HG03571 (cell line): Measurements from ENCODE around the gene SIGLEC5.

Experiments used
- ATAC-seq: cut with Tn5 transposase; IDR thresholded peaks from one replicate; pipeline ENCODE4 v1.9.1; 2021; ENCODE audit not compliant: unreplicated experiment

The SIGLEC5 gene

DNA sequence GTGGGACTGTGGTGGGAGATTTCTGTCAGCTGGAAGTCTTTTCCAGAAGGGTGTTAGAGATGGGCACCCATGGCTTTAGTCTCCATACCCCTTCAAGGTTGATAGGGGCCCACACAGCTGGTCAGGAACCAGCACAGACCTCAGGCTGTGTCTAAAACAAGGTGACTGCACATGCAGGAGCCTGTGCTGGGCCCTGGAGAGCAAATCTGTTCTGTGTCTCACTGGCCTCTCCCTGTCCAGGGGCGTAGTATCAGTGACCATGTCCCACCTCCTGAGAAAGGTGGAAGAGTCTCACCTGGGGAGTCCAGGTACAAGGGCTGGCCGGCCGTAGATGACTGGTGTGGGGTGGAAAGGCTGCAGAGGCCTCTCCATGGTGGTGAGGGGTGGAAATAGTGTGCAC, 39.8 kb downstream of the SIGLEC5 start:
- no peak for ATAC-seq

DNA sequence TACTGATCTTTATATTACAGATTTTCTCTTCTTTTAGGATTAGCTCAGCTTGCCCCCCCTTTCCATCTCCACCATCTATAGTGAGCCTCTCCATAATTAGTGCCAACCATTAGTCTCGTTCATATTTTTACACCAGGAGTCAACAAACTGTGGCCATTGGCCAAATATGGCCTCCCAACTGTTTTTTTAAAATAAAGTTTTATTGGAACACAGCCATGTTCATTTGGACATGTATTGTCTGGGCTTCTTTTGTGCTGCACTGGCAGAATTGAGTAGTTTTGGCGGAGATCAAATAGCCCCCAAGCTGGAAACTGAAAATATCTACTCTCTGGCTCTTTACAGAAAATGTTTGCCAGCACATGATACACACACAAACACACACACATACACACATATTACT, 40.7 kb downstream of the SIGLEC5 start:
- no peak for ATAC-seq

DNA sequence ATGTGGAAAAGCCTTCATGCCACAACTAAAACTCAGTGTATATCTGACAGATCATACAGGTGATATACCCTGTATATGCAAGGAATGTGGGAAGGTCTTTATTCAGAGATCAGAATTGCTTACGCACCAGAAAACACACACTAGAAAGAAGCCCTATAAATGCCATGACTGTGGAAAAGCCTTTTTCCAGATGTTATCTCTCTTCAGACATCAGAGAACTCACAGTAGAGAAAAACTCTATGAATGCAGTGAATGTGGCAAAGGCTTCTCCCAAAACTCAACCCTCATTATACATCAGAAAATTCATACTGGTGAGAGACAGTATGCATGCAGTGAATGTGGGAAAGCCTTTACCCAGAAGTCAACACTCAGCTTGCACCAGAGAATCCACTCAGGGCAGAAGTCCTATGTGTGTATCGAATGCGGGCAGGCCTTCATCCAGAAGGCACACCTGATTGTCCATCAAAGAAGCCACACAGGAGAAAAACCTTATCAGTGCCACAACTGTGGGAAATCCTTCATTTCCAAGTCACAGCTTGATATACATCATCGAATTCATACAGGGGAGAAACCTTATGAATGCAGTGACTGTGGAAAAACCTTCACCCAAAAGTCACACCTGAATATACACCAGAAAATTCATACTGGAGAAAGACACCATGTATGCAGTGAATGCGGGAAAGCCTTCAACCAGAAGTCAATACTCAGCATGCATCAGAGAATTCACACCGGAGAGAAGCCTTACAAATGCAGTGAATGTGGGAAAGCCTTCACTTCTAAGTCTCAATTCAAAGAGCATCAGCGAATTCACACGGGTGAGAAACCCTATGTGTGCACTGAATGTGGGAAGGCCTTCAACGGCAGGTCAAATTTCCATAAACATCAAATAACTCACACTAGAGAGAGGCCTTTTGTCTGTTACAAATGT, 42.7 kb downstream of the SIGLEC5 start:
- ATAC-seq, result no peak

DNA sequence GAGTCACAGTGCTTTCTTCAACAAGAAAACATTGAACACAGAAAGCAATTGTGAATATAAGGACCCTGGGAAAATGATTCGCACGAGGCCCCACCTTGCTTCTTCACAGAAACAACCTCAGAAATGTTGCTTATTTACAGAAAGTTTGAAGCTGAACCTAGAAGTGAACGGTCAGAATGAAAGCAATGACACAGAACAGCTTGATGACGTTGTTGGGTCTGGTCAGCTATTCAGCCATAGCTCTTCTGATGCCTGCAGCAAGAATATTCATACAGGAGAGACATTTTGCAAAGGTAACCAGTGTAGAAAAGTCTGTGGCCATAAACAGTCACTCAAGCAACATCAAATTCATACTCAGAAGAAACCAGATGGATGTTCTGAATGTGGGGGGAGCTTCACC, 43.4 kb downstream of the SIGLEC5 start:
- ATAC-seq, result no peak

DNA sequence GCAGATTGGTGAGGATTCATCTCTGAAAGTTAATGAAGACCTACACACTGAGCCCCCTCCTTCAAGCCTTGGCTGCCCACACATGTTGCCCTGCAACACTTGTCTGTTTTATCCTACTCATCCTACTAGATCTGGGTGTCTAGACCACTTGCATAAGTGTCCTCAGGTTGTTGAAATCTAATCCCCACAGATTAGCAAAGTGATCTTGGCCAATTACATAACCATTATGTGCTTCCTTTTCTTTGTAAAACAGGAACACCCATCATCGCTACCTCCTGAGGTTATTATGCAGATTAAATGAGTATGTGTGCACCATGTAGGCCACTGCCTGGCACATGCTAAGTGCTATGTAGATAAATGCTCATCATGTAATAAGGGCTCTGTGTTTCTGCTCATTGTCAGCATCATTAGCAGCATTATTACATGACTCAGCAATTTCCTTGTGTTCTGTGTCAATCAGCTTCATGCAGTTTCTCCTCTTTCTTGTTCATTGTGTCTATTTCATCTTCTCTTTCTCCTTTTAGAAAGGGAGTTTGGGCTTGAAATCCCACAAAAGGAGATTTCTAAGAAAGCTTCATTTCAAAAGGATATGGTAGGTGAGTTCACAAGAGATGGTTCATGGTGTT, 44.0 kb downstream of the SIGLEC5 start:
- ATAC-seq, result no peak

DNA sequence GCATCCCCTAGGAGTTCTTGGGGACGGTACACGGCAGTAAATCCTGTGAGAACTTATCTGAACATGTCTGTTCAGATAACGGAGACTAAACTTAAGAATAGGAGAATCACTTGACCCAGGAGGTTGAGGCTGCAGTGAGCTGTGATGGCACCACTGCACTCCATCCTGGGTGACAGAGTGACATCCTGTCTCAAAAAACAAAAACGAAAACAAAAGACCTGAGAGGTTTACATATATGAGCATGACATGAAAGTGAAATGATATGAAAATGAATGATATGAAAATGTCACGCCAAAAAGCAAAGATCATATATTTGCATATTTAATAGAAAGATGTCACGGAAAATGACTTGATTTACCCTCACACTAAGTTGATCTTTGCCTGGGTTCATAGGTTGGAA, 53.4 kb downstream of the SIGLEC5 start:
- no peak for ATAC-seq

DNA sequence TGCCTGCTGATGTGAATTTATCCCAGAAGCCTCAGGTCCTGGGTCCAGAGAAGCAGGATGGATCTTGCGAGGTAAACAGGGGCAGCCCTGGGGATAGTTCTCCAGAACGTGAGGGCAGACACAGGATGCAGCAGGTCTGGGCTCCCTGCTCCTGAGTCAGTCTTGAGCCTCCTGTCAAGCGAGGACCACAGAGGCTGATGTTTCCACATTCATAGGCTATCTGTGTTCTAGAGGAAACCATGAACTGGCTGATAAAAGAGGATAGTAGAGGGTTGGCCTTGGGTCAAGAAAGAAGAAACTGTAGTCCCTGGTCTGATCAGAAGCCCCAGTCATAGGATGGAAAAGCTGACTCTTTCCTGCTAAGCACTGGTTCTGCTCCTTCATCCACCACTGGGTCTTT, 56.9 kb downstream of the SIGLEC5 start:
- no peak for ATAC-seq

DNA sequence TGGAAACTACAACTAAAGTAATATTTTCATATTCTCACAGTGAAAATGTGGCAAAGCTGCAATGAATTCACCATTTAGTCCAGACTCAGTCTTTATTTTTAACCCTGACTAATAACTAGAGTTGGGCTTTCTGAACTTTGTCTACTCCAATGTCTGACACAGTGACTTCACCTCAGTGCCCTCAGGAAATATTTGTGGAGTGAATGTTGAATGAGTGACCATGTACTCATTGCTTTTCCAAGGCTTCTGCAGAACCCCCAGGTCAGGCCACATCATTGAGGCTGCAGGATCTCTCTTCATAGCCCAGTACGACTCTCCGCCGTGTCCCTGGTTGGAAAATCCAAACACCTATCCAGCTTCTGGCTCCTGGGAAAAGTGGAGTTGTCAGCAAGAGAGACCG, 57.3 kb downstream of the SIGLEC5 start:
- ATAC-seq, result no peak

DNA sequence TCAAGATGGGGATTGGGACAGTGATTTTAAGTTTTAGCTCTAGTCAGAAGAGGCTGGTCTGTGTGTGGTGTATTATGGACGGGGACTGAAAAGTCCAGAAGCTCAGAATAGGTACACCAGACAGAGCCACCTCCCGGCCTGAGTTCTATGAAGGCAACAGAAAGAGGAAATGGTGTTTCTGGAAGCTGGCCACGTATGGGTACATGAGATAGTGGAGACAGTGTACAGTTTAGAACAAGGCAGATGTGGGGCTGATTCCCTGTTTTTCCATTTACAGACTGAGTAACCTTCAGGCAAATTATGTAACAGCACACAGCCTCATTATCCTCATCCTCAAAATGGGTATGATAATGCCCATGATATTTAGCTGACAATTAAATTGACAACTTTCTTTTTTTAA, 57.8 kb downstream of the SIGLEC5 start:
- no peak for ATAC-seq

DNA sequence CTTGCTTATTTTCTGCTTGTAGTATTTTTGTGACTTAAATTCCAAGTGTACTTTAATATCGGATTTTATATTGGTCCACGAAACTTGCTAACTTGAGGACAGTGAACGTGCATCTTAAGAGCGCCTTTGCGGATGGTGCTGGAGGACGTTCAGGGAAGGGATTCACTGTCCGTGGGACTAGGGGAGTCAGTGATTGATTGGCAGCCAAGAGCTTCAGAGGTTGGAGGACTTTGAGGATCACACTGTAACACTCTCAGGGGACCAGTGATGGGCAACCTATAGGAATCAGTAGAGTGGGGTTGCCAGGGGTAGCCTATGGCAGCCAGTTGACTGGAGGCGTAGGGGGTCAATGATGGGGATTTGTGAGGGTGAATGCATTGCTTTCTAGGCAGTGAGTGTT, 58.6 kb downstream of the SIGLEC5 start:
- ATAC-seq, result no peak

DNA sequence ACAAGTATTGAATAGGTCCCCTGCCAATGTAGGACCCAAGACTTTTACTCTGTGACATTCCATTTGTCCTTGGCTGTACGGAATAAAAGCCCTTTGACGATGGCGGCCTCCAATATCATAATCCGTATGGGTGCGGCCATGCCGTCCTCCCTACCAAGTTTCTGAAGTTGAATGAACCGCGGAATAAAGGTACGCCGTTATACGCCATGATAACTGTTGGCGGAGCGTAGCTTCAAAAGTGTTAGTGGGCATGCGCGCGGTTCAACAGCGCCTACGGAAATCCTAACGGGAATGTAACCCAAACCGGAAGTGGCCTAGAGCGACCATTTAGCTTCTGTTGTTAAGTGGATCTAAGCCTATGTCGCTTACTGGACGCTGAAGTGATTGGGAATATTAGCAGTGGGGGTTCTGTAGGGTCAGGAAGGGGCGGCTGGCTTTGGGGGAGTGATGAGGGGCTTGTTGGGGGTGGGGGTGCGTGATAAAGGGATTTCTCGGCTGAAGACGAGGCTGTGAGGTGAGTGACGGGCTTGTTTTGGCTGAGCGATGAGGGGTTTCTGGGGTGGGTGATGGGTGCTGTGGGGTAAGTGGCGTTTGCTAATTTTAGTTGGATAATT, 59.1 kb downstream of the SIGLEC5 start, which contains the start of gene ZNF175:
Gene ZNF175 (plus strand): TSS at position 322 of the 614 bp plus-strand sequence. CDS start 2,047 bp downstream, outside the sequence.
- ATAC-seq, result peak; percentile 68

DNA sequence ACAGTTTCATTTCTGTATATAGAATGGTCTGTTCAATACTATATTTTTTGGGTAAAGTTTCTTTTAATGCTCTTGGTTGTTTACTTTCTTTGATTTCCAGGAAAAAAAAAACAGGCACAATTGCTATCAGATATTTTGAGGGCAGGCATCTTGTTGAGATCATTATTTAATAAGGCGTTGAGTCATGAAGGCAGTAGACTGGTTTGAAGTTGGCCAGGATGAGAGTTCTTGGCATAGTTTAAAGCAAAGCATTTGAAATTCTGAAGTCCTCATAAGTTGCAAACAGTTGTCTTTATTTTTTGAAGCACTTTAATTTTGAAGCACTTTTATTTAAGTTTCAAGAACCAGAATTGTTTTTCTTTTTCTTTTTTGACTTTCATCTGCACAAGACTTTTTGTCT, 61.7 kb downstream of the SIGLEC5 start:
- ATAC-seq, result no peak

DNA sequence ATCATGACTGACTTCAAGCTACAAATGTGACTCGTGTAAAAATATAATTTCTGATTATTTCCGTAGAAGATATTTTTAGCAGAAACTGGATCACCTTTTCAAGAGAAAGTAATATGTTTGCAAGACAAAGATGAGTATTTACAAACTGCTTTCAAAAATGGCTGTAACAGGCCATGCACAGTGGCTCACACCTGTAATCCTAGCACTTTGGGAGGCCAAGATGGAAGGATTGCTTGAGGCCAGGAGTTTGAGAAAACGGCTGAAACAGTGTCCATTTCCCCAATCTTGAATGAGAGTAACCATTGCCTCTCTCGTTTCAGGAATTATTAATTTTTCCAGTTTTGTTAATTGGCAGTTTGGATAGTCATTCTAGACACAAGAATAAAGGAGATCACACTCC, 62.6 kb downstream of the SIGLEC5 start:
- ATAC-seq, result no peak

DNA sequence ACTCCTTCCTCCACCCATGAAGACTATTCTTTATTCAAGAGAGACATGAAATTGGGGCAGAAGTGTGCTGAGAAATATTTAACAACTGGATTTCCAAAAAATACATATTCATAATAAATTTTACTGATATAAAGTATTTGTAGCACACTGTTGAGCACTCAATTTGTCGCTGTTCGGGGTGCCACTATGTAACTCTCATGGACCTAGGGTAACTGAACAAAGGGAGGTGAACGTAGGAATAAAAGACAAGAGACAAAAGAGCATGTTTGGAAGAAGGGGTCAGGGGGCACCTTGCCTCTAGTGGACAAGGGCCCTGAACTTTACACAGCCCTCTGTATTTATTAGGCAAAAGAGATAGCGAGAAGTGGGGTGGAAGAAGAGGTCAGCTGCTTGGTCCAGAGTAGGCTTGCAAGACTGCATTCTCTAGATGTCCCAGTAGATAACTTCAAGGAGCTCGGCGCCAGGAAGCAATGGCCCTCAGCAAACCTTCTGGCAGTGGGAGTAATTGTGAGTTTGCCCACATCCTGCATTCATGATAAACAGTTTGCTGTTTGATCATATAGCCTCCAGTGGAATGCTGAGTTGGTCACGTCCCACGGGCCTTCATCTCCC, 63.6 kb downstream of the SIGLEC5 start:
- no peak for ATAC-seq

DNA sequence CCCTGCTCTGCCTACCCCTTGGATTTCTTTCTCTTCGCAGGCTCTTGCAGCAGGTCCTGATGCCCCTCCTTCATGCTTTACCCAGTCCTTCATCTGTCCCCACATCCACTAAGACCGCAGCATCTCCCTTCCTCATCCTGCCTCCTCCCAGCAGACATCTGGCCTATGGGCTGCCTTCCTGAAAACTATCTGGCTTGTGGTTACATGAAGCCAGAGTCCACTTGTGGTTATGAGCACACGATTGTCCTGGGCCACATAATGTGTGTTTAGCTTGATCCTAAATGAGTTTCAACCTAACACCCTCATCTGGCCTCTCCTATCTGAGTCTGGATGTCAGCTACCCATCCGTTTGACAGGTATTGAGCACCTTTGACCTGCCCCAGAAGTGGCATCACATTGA, 64.6 kb downstream of the SIGLEC5 start:
- no peak for ATAC-seq

DNA sequence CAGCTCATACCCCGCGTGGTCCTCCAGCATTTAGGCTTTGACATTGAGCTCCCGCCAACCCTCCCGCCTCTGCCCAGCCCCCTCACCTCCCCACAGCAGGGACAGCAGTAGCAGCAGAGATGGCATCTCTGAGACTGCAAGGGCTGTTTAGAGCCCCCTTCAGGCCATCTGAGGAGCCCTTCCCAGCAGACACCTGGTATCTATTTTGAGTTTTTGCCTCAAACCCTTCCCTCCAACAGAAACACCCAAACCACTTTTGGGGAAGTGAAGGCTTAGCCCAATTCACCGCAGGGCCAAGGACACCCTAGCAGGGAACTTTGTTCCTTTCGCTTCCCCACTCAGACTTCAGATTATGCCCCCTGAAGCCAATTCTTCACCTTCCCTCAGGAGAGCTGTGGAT, 65.4 kb downstream of the SIGLEC5 start:
- ATAC-seq, result no peak
